D341Med (cell line): ENCODE data around the gene SLC29A4.

Source experiments
- DNase-seq: peaks from one replicate; pipeline ENCODE4 v3.0.0; 2012; ENCODE audit warnings: low spot score

Gene SLC29A4

GRCh38 chr7:5323800-5324781 is 41.3 kb downstream of the SLC29A4 start:
- peak; percentile 18 for DNase-seq

- peak; percentile 18 for DNase-seq
Measured at GRCh38 chr7:5324961-5325360, 42.2 kb downstream of the SLC29A4 start.

GRCh38 chr7:5330288-5330687 is 47.5 kb downstream of the SLC29A4 start:
- DNase-seq = no peak

- DNase-seq = peak; percentile 33
Measured at GRCh38 chr7:5332579-5332978, 49.8 kb downstream of the SLC29A4 start.

- DNase-seq = peak; percentile 30
Measured at GRCh38 chr7:5333121-5334045, 50.6 kb downstream of the SLC29A4 start.

DNA sequence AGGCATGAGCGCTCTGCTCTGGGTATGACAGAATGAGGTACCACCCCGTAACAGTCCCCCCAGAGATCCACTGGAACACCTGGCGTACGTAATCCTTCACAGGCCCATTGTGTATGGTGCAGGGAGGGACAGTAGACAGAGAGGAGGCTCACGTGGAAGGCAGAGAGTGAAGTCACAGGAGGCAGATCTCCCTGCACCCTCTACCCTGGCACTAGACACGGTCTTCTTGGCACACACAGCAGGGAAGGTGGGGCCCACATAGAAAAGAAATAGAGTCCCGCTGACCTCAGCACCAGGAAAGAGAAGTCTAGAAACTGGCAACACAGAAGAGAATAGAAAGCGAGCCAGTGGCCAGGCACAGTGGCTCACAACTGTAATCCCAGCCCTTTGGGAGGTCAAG is 51.9 kb downstream of the SLC29A4 start:
- DNase-seq = no peak

GRCh38 chr7:5337047-5337446 is 54.3 kb downstream of the SLC29A4 start:
- no peak for DNase-seq

DNA sequence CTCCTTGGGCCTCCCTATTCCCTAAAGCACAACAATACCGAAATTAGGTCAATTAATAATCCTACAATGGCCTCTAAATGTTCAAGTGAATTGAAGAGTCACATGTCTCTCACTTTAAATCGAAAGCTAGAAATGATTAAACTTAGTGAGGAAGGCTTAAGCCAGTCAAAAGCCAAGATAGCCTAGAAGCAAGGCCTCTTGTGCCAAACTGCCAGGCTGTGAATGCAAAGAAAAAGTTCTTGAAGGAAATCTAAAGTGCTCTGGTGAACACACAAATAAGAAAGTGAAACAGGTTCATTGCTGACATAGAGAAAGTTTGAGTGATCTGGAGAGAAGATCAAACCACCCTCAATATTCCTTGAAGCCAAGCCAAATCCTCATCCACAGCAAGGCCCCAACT is 57.2 kb downstream of the SLC29A4 start:
- no peak for DNase-seq

GRCh38 chr7:5342631-5343030 is 59.9 kb downstream of the SLC29A4 start:
- no peak for DNase-seq

DNA sequence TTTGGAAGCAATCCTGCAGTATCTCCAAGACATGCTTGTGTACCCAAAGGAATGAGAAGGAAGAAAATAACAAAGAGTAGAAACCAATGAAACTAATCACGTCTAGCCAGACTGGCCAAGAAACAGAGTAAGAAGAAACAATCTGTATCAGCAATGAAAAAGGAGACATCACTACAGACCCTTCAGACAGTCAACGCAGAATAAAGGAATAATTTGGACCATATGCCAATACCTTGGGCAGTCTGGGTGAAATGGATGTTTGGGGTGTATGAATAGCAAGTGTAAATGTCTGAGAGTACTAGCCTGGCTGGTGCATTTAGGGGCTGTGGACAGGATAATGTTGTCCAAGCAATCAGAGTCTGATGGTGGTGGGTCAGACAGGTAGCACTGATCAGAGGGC is 61.1 kb downstream of the SLC29A4 start:
- no peak for DNase-seq

- DNase-seq = no peak
Measured at GRCh38 chr7:5344342-5344741, 61.6 kb downstream of the SLC29A4 start.

- DNase-seq = peak; percentile 22
Measured at GRCh38 chr7:5345171-5345570, 62.4 kb downstream of the SLC29A4 start.

GRCh38 chr7:5345671-5346070 is 62.9 kb downstream of the SLC29A4 start:
- DNase-seq = peak; percentile 26

- DNase-seq = no peak
Measured at GRCh38 chr7:5348134-5349004, 65.6 kb downstream of the SLC29A4 start.

GRCh38 chr7:5349005-5349380 is 66.2 kb downstream of the SLC29A4 start:
- DNase-seq = no peak

DNA sequence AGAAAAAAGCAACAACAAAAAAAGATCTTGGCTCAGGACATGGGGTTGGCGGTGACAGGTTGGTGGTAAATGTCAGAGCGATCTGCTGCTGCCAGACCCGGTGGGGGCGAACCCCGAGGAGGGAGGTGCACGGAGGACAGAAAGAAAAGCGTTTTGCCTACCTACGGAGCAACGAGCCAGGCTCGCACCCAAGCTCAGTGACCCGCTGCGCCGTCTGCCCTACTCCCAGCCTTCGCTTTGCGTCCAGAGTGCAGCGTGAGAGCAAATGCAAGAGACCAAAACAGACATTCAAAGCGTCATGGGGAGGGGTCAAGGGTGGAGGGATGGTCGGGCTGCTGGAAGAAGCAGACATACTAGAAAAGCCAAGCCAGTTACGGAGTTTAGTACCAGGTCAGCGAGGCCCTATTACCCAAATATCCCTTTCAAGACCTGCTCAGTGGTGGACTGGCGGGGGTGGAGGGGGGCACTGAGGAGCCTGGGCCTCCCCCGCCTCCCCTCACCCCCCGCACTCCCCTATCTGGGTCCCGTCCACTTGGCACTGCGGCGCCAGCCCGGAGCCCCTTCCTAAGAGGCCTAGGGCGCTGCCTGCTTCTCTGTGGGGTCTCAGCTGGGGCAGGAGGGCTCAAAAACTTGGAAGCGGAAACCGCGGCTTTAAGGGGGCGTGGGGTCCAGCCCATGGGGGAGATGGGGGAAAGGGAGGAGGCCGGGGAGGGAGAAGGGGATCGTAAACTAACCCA is 66.9 kb downstream of the SLC29A4 start:
- no peak for DNase-seq

- DNase-seq = no peak
Measured at GRCh38 chr7:5350174-5350463, 67.4 kb downstream of the SLC29A4 start.

GRCh38 chr7:5350600-5351385 is 68.0 kb downstream of the SLC29A4 start:
- DNase-seq = no peak

GRCh38 chr7:5351507-5352265 is 68.9 kb downstream of the SLC29A4 start:
- DNase-seq = no peak
